T-helper 2 cell treated with Interferon-gamma antibody and Interleukin-4, amounts not matched to agents 100 ng/mL and 5 ng/mL, for 36 hours (primary cell): ENCODE results near the gene ANKFY1. TPM values are rescaled to one million over a fixed set of nuclear protein-coding genes. Genes with fewer than 3 reads are reported as not detected.

ENCODE experiments used
- intact Hi-C: fragments of 100-400 bp; cut with micrococcal nuclease; formaldehyde crosslinking; loops from one replicate; pipeline ENCODE4 v1.15.1; 2023
- total RNA-seq: library from RNA; stranded (reverse); gene quantifications from 2 replicates; pipeline ENCODE4 v1.2.3, GENCODE V29; 2022

Gene ANKFY1
- total RNA-seq, 1 donor from 2014 or later, result 74.3 TPM

- intact Hi-C loops, result no loop called here
These were observed 136.2 kb downstream of the ANKFY1 start for GRCh38 chr17:4127555-4127954.

DNA sequence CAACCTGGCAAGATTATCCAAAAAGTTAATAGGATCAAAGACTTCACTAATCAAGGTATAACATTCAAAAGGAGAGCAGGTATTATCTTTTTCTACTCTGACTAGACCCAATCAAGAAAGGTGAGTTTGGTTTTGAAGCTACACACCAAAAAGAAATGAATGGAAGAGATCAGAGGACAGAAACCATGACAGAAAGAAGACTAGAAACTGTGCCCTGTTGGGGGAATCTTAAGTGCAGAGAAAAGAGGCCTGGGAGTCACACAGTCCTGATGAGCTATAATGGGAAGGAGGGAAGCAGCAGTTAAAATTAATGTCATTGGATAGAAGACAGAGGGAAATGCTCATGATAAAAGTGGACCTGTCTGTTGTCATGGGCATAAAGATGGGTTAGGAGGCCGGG lies 138.2 kb downstream of the ANKFY1 start:
- intact Hi-C loops, result no loop called here

GRCh38 chr17:4124999-4125398 lies 138.8 kb downstream of the ANKFY1 start:
- intact Hi-C loops, result no loop called here

DNA sequence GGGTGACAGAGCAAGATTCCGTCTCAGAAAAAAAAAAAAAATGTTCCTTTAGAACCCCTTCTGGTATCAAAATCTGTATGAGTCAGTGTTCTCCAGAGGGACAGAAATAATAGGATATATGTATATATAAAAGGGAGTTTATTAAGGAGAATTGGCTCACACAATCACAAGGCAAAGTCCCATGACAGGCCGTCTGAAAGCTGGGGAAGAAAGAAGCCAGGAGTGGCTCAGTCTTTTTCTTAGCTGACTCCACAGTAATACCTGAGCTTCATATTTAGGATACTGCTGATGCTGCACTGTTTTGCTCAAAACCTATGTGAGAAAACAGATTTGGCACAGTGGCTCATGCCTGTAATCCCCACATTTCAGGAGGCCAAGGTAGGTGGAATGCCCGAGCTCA lies 143.4 kb downstream of the ANKFY1 start:
- intact Hi-C loops, result no loop called here

GRCh38 chr17:4119299-4119698 lies 144.5 kb downstream of the ANKFY1 start:
- intact Hi-C loops, result no loop called here

DNA sequence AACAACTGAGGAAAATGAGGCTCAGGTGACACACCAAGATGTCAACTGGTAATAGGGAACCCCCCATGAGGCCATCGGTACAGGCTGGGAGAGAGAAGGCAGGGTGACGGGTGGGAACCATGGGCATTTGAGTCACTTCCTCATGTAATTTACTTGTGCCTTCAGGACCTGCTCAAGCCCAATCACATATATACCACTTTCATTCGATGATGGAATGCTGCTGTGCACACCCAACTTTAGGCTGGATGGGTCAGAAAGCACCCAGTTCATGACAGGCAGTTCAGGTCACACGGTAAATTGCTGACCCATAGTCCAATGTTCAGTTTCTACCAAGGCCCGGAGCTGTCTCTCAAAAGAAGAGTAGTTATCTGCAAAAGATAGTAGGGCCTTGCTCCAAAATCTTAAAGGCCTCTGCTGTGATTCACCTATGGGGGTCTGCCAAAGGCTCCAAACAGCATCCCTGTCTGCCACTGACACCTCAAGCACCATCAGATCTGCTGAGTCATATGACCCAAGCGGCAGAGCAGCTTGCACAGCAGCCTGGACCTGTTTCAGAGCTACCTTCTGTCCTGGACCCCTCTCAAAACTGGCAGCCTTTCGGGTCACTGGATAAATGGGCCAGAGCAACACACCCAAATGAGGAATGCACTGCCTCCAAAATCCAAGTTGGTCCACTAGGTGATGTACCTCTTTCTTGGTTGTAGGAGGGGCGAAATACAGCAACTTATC lies 145.6 kb downstream of the ANKFY1 start:
- intact Hi-C loops, result no loop called here

- intact Hi-C loops, result no loop called here
These were observed 147.3 kb downstream of the ANKFY1 start for GRCh38 chr17:4116516-4116915.

Other genes starting within 250 kb of the ANKFY1 start
- 55.5 and 57.5 TPM in 2 replicates for gene ZZEF1, start 120.9 kb downstream of the ANKFY1 start, total RNA-seq
- 5.2 and 6.0 TPM in 2 replicates for gene CYB5D2, start 120.8 kb downstream of the ANKFY1 start, total RNA-seq
- 78.4 and 83.9 TPM in 2 replicates for gene UBE2G1, start 102.7 kb upstream of the ANKFY1 start, total RNA-seq
- 9.6 and 10.6 TPM in 2 replicates for gene SPNS3, start 170.0 kb upstream of the ANKFY1 start, total RNA-seq
- 0.36 and 0.64 TPM in 2 replicates for gene SPNS2, start 234.9 kb upstream of the ANKFY1 start, total RNA-seq